ENCODE measurements around the gene CASD1.

The CASD1 gene

GRCh38 chr7:94497874-94498670, 11.5 kb upstream of the CASD1 start:
- Histone ChIP-seq H3K36me3 (replicated peaks; ENCODE audit: insufficient read depth, low read length) (no peaks in the 10 kb centered on the region), H3K9me2 (replicated peaks; ENCODE audit: insufficient read depth, low read length) (no peaks in the 10 kb centered on the region), H3K79me2 (ENCODE audit: low read length) (no peaks in the 10 kb centered on the region), H3K9me3 (replicated peaks; ENCODE audit: insufficient read depth, low read length) (no peaks in the 10 kb centered on the region), H3K9ac (ENCODE audit: low read length) (no peak overlapping the region), H3K4me1 (ENCODE audit: low read length) (no peaks in the 10 kb centered on the region), H2AFZ (ENCODE audit: low read length) (no peak overlapping the region), H4K20me1 (ENCODE audit: insufficient read depth, low read length) (no peaks in the 10 kb centered on the region), H3K4me3 (ENCODE audit: low read length) (no peak overlapping the region), H3F3A (ENCODE audit: insufficient read depth, low read length) (no peaks in the 10 kb centered on the region), H3K4me2 (ENCODE audit: low read depth, low read length) (no peak overlapping the region), H3K27me3 (replicated peaks; ENCODE audit: insufficient read depth, low read length) (no peaks in the 10 kb centered on the region), H3K27ac (ENCODE audit: low read length) (no peak overlapping the region)
- TF ChIP-seq, protein P1, sequence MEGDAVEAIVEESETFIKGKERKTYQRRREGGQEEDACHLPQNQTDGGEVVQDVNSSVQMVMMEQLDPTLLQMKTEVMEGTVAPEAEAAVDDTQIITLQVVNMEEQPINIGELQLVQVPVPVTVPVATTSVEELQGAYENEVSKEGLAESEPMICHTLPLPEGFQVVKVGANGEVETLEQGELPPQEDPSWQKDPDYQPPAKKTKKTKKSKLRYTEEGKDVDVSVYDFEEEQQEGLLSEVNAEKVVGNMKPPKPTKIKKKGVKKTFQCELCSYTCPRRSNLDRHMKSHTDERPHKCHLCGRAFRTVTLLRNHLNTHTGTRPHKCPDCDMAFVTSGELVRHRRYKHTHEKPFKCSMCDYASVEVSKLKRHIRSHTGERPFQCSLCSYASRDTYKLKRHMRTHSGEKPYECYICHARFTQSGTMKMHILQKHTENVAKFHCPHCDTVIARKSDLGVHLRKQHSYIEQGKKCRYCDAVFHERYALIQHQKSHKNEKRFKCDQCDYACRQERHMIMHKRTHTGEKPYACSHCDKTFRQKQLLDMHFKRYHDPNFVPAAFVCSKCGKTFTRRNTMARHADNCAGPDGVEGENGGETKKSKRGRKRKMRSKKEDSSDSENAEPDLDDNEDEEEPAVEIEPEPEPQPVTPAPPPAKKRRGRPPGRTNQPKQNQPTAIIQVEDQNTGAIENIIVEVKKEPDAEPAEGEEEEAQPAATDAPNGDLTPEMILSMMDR (IDR thresholded peaks at IDR 0.05; ENCODE audit: low read length), result no peak
- TF ChIP-seq EZH2phosphoT487 (IDR thresholded peaks at IDR 0.05; ENCODE audit: low read length), result no peak
- TF ChIP-seq EZH2 (optimal IDR thresholded peaks at IDR 0.05; ENCODE audit: low read depth, low read length), result no peak
- no peak for DNase-seq

- Histone ChIP-seq H3K9ac (ENCODE audit: low read length) (no peak overlapping the region), H3F3A (ENCODE audit: insufficient read depth, low read length) (no peaks in the 10 kb centered on the region), H3K4me3 (ENCODE audit: low read length) (no peak overlapping the region), H3K27ac (ENCODE audit: low read length) (no peak overlapping the region), H2AFZ (ENCODE audit: low read length) (no peak overlapping the region), H3K36me3 (replicated peaks; ENCODE audit: insufficient read depth, low read length) (no peaks in the 10 kb centered on the region), H3K9me2 (replicated peaks; ENCODE audit: insufficient read depth, low read length) (no peaks in the 10 kb centered on the region), H3K9me3 (replicated peaks; ENCODE audit: insufficient read depth, low read length) (no peaks in the 10 kb centered on the region), H3K79me2 (ENCODE audit: low read length) (no peaks in the 10 kb centered on the region), H3K4me1 (ENCODE audit: low read length) (no peaks in the 10 kb centered on the region), H3K27me3 (replicated peaks; ENCODE audit: insufficient read depth, low read length) (no peaks in the 10 kb centered on the region), H4K20me1 (ENCODE audit: insufficient read depth, low read length) (no peaks in the 10 kb centered on the region), H3K4me2 (ENCODE audit: low read depth, low read length) (no peak overlapping the region)
- TF ChIP-seq EZH2 (optimal IDR thresholded peaks at IDR 0.05; ENCODE audit: low read depth, low read length), result no peak
- no peak for DNase-seq
Measured at GRCh38 chr7:94498918-94499317, 10.7 kb upstream of the CASD1 start.

DNA sequence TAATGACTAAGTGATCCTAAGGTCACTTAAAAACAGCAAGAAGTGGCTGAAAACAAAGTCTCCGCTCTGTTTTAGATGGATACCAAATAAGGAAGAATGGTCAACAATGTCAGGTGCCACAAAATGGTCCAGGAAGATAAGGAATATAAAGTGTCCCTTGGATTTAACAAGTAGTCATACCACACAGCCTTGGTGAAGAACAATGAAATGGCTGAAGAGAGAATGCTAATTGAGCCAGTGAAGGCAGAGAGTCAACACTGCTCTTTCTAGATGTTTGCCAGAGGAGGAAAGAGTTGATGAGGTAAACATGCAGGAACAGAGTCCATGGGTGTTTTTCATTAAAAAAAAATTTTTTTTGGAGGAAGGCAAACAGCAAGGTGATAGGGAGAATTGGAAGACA, 2.1 kb upstream of the CASD1 start:
- H3K9ac ChIP-seq (ENCODE audit: low read length), result no peak overlapping the region
- H3K4me1 ChIP-seq (ENCODE audit: low read length), result peaks cover 11% of the 10 kb centered on the region
- H3K4me3 ChIP-seq (ENCODE audit: low read length), result no peak overlapping the region
- no peak overlapping the region for H3K27ac ChIP-seq (ENCODE audit: low read length)
- H4K20me1 ChIP-seq (ENCODE audit: insufficient read depth, low read length), result no peaks in the 10 kb centered on the region
- H3K36me3 ChIP-seq (replicated peaks; ENCODE audit: insufficient read depth, low read length), result no peaks in the 10 kb centered on the region
- H3K27me3 ChIP-seq (replicated peaks; ENCODE audit: insufficient read depth, low read length), result no peaks in the 10 kb centered on the region
- no peaks in the 10 kb centered on the region for H3K9me3 ChIP-seq (replicated peaks; ENCODE audit: insufficient read depth, low read length)
- H3K9me2 ChIP-seq (replicated peaks; ENCODE audit: insufficient read depth, low read length), result no peaks in the 10 kb centered on the region
- no peak overlapping the region for H3K4me2 ChIP-seq (ENCODE audit: low read depth, low read length)
- no peak for DNase-seq
- TF ChIP-seq EZH2 (optimal IDR thresholded peaks at IDR 0.05; ENCODE audit: low read depth, low read length), result no peak
- H2AFZ ChIP-seq (ENCODE audit: low read length), result no peak overlapping the region
- H3K79me2 ChIP-seq (ENCODE audit: low read length), result peaks cover 23% of the 10 kb centered on the region
- H3F3A ChIP-seq (ENCODE audit: insufficient read depth, low read length), result no peaks in the 10 kb centered on the region

- Histone ChIP-seq H3K9me3 (replicated peaks; ENCODE audit: insufficient read depth, low read length) (no peaks in the 10 kb centered on the region), H3F3A (ENCODE audit: insufficient read depth, low read length) (no peaks in the 10 kb centered on the region), H3K4me1 (ENCODE audit: low read length) (peaks cover 11% of the 10 kb centered on the region), H4K20me1 (ENCODE audit: insufficient read depth, low read length) (no peaks in the 10 kb centered on the region), H3K9ac (ENCODE audit: low read length) (no peak overlapping the region), H3K4me3 (ENCODE audit: low read length) (no peak overlapping the region), H3K9me2 (replicated peaks; ENCODE audit: insufficient read depth, low read length) (no peaks in the 10 kb centered on the region), H2AFZ (ENCODE audit: low read length) (no peak overlapping the region), H3K36me3 (replicated peaks; ENCODE audit: insufficient read depth, low read length) (no peaks in the 10 kb centered on the region), H3K79me2 (ENCODE audit: low read length) (peaks cover 28% of the 10 kb centered on the region), H3K4me2 (ENCODE audit: low read depth, low read length) (no peak overlapping the region), H3K27ac (ENCODE audit: low read length) (no peak overlapping the region), H3K27me3 (replicated peaks; ENCODE audit: insufficient read depth, low read length) (no peaks in the 10 kb centered on the region)
- no peak for DNase-seq
- TF ChIP-seq EZH2 (optimal IDR thresholded peaks at IDR 0.05; ENCODE audit: low read depth, low read length) (no peak), EZH2phosphoT487 (IDR thresholded peaks at IDR 0.05; ENCODE audit: low read length) (no peak)
- TF ChIP-seq, protein P1 (IDR thresholded peaks at IDR 0.05; ENCODE audit: low read length), result no peak
Measured at GRCh38 chr7:94507962-94508361, 1.6 kb upstream of the CASD1 start.

Measured in MM.1S (cell line).